Smooth muscle cell (in vitro differentiated cells): ENCODE measurements around the gene C18orf32. TPM values are rescaled to one million over a fixed set of nuclear protein-coding genes. Genes with fewer than 3 reads are reported as not detected.
A peak's percentile ranks its signal among the peaks of the same experiment; 100 is the strongest.

ENCODE experiments used
- DNase-seq: peaks from one replicate; lab custom pipeline; 2025; ENCODE audit not compliant: unreplicated experiment; lab: John Stamatoyannopoulos, UW
- H2AFZ ChIP-seq: fragments of 200-600 bp; sonication (generic); 2 replicates; pipeline ENCODE4 v1.6.0; 2016; ENCODE audit warnings: antibody characterized with exemption, low read depth, mild to moderate bottlenecking
- H3F3A ChIP-seq: fragments of 200-600 bp; sonication (generic); 2 replicates; pipeline ENCODE4 v1.6.0; 2017; ENCODE audit warnings: antibody characterized with exemption, low read depth
- H3K27ac ChIP-seq: fragments of 200-600 bp; sonication (generic); 2 replicates; pipeline ENCODE4 v1.5.1; 2016; ENCODE audit warnings: low read depth, mild to moderate bottlenecking
- H3K27me3 ChIP-seq: fragments of 200-600 bp; sonication (generic); 2 replicates; pipeline ENCODE4 v1.6.1; 2016; ENCODE audit warnings: low read depth, mild to moderate bottlenecking
- H3K36me3 ChIP-seq: fragments of 200-600 bp; sonication (generic); 2 replicates; pipeline ENCODE4 v1.5.1; 2016; ENCODE audit warnings: low read depth
- H3K4me1 ChIP-seq: fragments of 200-600 bp; sonication (generic); 2 replicates; pipeline ENCODE4 v1.5.1; 2016; ENCODE audit warnings: low read depth
- H3K4me2 ChIP-seq: fragments of 200-600 bp; sonication (generic); 2 replicates; pipeline ENCODE4 v1.6.0; 2016; ENCODE audit warnings: mild to moderate bottlenecking
- H3K4me3 ChIP-seq: fragments of 200-600 bp; sonication (generic); 2 replicates; pipeline ENCODE4 v1.5.1; 2016; ENCODE audit warnings: mild to moderate bottlenecking
- H3K79me2 ChIP-seq: fragments of 200-600 bp; sonication (generic); 2 replicates; pipeline ENCODE4 v1.6.0; 2016; ENCODE audit warnings: low read depth, mild to moderate bottlenecking
- H3K9ac ChIP-seq: fragments of 200-600 bp; sonication (generic); 2 replicates; pipeline ENCODE4 v1.6.0; 2016; ENCODE audit warnings: low read depth
- H3K9me3 ChIP-seq: fragments of 200-600 bp; sonication (generic); replicated peaks from 2 replicates; pipeline ENCODE4 v1.5.1; 2016; ENCODE audit warnings: low read depth
- H4K20me1 ChIP-seq: fragments of 200-600 bp; sonication (generic); 2 replicates; pipeline ENCODE4 v1.6.0; 2016; ENCODE audit warnings: low read depth
- CTCF ChIP-seq: fragments of 200-600 bp; sonication (generic); IDR thresholded peaks from 2 replicates; pipeline ENCODE4 v1.5.1; 2017; ENCODE audit warnings: borderline replicate concordance, mild to moderate bottlenecking, antibody characterized with exemption; ENCODE audit not compliant: insufficient read depth, poor library complexity, severe bottlenecking
- WGBS: methylation state at CpG from one replicate; pipeline ENCODE4 v1.1.7; 2016; ENCODE audit warnings: low lambda C conversion rate; 5-methylcytosine and 5-hydroxymethylcytosine counted together
- polyA plus RNA-seq: library from polyadenylated mRNA; unstranded; fragments of >200 nt; fragmentation: Nextera tagmentation; extraction: Ambion mirVana; gene quantifications from 2 replicates; pipeline ENCODE4 v1.2.1, GENCODE V29; 2016
- total RNA-seq: library from RNA; depleted of rRNA; stranded (reverse); fragments of >200 nt; gene quantifications from 2 replicates; pipeline ENCODE4 v1.2.3, GENCODE V29; 2014

Gene C18orf32
- total and polyA plus RNA-seq, 2 experiments from 2014 or later: 74.9 to 87.2 TPM

DNA sequence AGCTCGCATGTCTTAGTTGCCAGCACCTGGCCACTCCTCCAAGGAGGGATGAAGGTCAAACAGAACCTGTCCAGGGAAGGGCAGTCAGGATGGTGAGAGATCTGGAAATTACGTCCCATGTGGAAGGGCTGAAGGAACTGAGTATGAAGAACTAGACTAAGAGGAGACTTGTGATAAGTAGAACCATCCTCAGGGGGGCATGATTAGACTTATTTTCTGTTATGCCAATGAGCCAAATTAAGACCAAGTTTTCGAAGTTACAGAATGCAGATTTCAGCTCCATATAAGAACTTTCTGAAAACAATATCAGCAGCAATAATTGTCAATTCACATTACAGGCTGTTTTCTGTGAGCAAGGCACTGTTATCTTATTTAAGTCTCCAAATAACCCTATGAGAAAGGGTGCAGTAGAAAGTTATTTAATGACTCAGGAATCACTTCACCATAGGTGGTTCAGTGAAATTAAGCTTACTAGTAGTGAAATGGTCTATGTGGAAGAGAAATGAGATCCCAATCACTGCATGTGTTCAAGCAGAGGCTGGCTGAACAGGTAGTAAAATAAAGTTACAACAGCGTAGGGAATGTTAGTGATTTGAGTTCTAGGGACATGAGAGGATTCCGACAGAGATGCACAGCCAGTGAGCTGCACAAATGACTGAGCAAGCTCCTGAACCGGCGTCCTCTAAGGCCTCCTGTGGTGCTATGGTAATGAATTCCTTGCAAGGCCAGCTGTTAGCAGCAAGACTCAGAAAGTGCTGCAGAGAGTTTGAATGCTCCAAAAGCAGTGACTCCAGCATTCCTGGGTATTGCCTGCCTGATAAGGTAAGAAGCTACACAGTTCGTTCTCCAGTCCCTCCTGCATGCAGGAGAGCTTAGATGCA, 22.1 kb downstream of the C18orf32 start:
- no peak overlapping the region for H3K27ac ChIP-seq
- no peak for DNase-seq
- H2AFZ ChIP-seq: no peak overlapping the region
- no peaks in the 10 kb centered on the region for H3K9me3 ChIP-seq
- no peaks in the 10 kb centered on the region for H3K36me3 ChIP-seq
- H3K4me1 ChIP-seq: peaks cover 8% of the 10 kb centered on the region
- no peaks in the 10 kb centered on the region for H4K20me1 ChIP-seq
- peaks cover 5% of the 10 kb centered on the region for H3K79me2 ChIP-seq
- H3F3A ChIP-seq: no peaks in the 10 kb centered on the region
- TF ChIP-seq CTCF: no peak
- no peak overlapping the region for H3K9ac ChIP-seq
- H3K27me3 ChIP-seq: no peaks in the 10 kb centered on the region
- 49% methylated on average over 8 of the region's 8 CpGs for WGBS
- H3K4me3 ChIP-seq: no peak overlapping the region
- no peak overlapping the region for H3K4me2 ChIP-seq

- no peak for TF ChIP-seq CTCF
- 95% methylated on average over 4 of the region's 4 CpGs for WGBS
These were observed 25.4 kb downstream of the C18orf32 start for GRCh38 chr18:49461602-49461977.

GRCh38 chr18:49460976-49461601, 25.9 kb downstream of the C18orf32 start:
- 73% methylated on average over 15 of the region's 19 CpGs for WGBS
- TF ChIP-seq CTCF: no peak
- DNase-seq: no peak

More at GRCh38 chr18:49461602-49461977, 25.4 kb downstream of the C18orf32 start:
- H3K4me1 ChIP-seq: peaks cover 16% of the 10 kb centered on the region
- H3K27me3 ChIP-seq: no peaks in the 10 kb centered on the region
- no peak overlapping the region for H3K4me3 ChIP-seq
- H3K4me2 ChIP-seq: no peak overlapping the region
- no peak overlapping the region for H3K9ac ChIP-seq
- no peak overlapping the region for H3K27ac ChIP-seq
- no peak overlapping the region for H2AFZ ChIP-seq
- H3K9me3 ChIP-seq: no peaks in the 10 kb centered on the region
- H3F3A ChIP-seq: peaks cover 14% of the 10 kb centered on the region
- H3K79me2 ChIP-seq: peaks cover 33% of the 10 kb centered on the region
- DNase-seq: no peak
- H3K36me3 ChIP-seq: no peaks in the 10 kb centered on the region
- H4K20me1 ChIP-seq: peaks cover 29% of the 10 kb centered on the region

More at GRCh38 chr18:49460976-49461601, 25.9 kb downstream of the C18orf32 start:
- Histone ChIP-seq H3K4me3 (peak overlapping the region; percentile 100), H3K27ac (no peak overlapping the region), H2AFZ (peak overlapping the region; percentile 97), H3K36me3 (no peaks in the 10 kb centered on the region), H3K4me1 (peaks cover 16% of the 10 kb centered on the region), H3K79me2 (peaks cover 35% of the 10 kb centered on the region), H3K9me3 (no peaks in the 10 kb centered on the region), H3F3A (peaks cover 14% of the 10 kb centered on the region), H3K4me2 (peak overlapping the region; percentile 98), H3K27me3 (no peaks in the 10 kb centered on the region), H4K20me1 (peaks cover 34% of the 10 kb centered on the region), H3K9ac (peak overlapping the region; percentile 86)
